Ammon's horn (tissue), 1 donor: Measurements from ENCODE around the gene ADGRG3.
"Not testable (repeated sequence)": the region's sequence is repeated elsewhere in the genome, so short reads cannot be mapped to it uniquely, and the experiment has no call there.

ENCODE experiments used
- DNase-seq: peaks from one replicate; pipeline ENCODE4 v3.0.0-alpha.2; 2016; ENCODE audit warnings: low spot score

The ADGRG3 gene

GRCh38 chr16:57721356-57722209 lies 53.5 kb downstream of the ADGRG3 start:
- DNase-seq, result no peak

GRCh38 chr16:57722210-57722499 lies 54.0 kb downstream of the ADGRG3 start:
- DNase-seq, result no peak

GRCh38 chr16:57722651-57723050 lies 54.5 kb downstream of the ADGRG3 start:
- no peak for DNase-seq

- no peak for DNase-seq
Observed at GRCh38 chr16:57723170-57723569, 55.1 kb downstream of the ADGRG3 start.

GRCh38 chr16:57724531-57724930 lies 56.4 kb downstream of the ADGRG3 start:
- DNase-seq, result no peak

- DNase-seq, result no peak
Observed at GRCh38 chr16:57725151-57725550, 57.0 kb downstream of the ADGRG3 start.

- no peak for DNase-seq
Observed at GRCh38 chr16:57725554-57725953, 57.4 kb downstream of the ADGRG3 start.

GRCh38 chr16:57725976-57726375 lies 57.9 kb downstream of the ADGRG3 start:
- DNase-seq, result no peak

- no peak for DNase-seq
Observed at GRCh38 chr16:57726433-57726947, 58.4 kb downstream of the ADGRG3 start.

- no peak for DNase-seq
Observed at GRCh38 chr16:57727610-57728009, 59.5 kb downstream of the ADGRG3 start.

GRCh38 chr16:57728336-57729181 lies 60.5 kb downstream of the ADGRG3 start:
- no peak for DNase-seq

GRCh38 chr16:57729182-57729484 lies 61.0 kb downstream of the ADGRG3 start:
- DNase-seq, result no peak

- DNase-seq, result not testable (repeated sequence)
Observed at GRCh38 chr16:57729852-57730251, 61.7 kb downstream of the ADGRG3 start.

- no peak for DNase-seq
Observed at GRCh38 chr16:57730771-57731730, 62.9 kb downstream of the ADGRG3 start.

GRCh38 chr16:57732037-57732436 lies 63.9 kb downstream of the ADGRG3 start:
- no peak for DNase-seq

GRCh38 chr16:57732714-57733113 lies 64.6 kb downstream of the ADGRG3 start:
- DNase-seq, result no peak

- DNase-seq, result no peak
Observed at GRCh38 chr16:57734308-57734924, 66.3 kb downstream of the ADGRG3 start.

- DNase-seq, result peak; percentile 100
Observed at GRCh38 chr16:57734925-57735754, 67.0 kb downstream of the ADGRG3 start.

- DNase-seq, result no peak
Observed at GRCh38 chr16:57735755-57736418, 67.8 kb downstream of the ADGRG3 start, which contains the start of gene KATNB1. TSS of gene KATNB1 (plus strand) at chr16:57735770. CDS start at chr16:57737244, 1,474 bp downstream.
